GM12878 (cell line): ENCODE data around the gene DHX16. TPM values are rescaled to one million over a fixed set of nuclear protein-coding genes. Genes with fewer than 3 reads are reported as not detected.

Experiments used
- ESRRA ChIP-seq: IDR thresholded peaks from 2 replicates; pipeline ENCODE4 v1.6.1; 2012; ENCODE audit warnings: mild to moderate bottlenecking, low read length, improper control_type of control experiment
- HDAC6 ChIP-seq: fragments of 200-600 bp; sonication (generic); IDR thresholded peaks from one replicate; pipeline ENCODE4 v1.8.0; 2017; ENCODE audit warnings: antibody characterized with exemption; ENCODE audit not compliant: unreplicated experiment
- IKZF1 ChIP-seq: fragments of 450-650 bp; conservative IDR thresholded peaks from 2 replicates; pipeline ENCODE4 v1.6.1; 2017; ENCODE audit warnings: antibody characterized with exemption, mild to moderate bottlenecking
- NR2C1 ChIP-seq: fragments of 450-650 bp; IDR thresholded peaks from 2 replicates; pipeline ENCODE4 v1.6.1; 2017; ENCODE audit warnings: antibody characterized with exemption, mild to moderate bottlenecking, moderate library complexity
- NR2F1 ChIP-seq: fragments of 450-650 bp; conservative IDR thresholded peaks from 2 replicates; pipeline ENCODE4 v1.6.1; 2017; ENCODE audit warnings: mild to moderate bottlenecking
- NRF1 ChIP-seq: conservative IDR thresholded peaks from 2 replicates; pipeline ENCODE4 v1.6.1; 2011; ENCODE audit warnings: mild to moderate bottlenecking, low read depth, low read length, improper control_type of control experiment
- POLR2A ChIP-seq: IDR thresholded peaks from 2 replicates; pipeline ENCODE4 v1.6.1; 2011; ENCODE audit warnings: low read depth, mild to moderate bottlenecking, low read length
- SMARCA5 ChIP-seq: fragments of 450-650 bp; IDR thresholded peaks from 2 replicates; pipeline ENCODE4 v1.6.1; 2017; ENCODE audit warnings: mild to moderate bottlenecking
- SMC3 ChIP-seq: IDR thresholded peaks from 2 replicates; pipeline ENCODE4 v1.6.1; 2011; ENCODE audit warnings: low read length, improper control_type of control experiment, borderline replicate concordance
- ZNF217 ChIP-seq: fragments of 450-650 bp; IDR thresholded peaks from 2 replicates; pipeline ENCODE4 v1.6.1; 2017; ENCODE audit warnings: antibody characterized with exemption, mild to moderate bottlenecking
- polyA plus RNA-seq, 11 experiments: library from polyadenylated mRNA; depleted of rRNA in 4 of 11; unstranded in 6 of 11; stranded (reverse) in 5 of 11; fragments of >200 nt; fragmentation: Nextera tagmentation in 4 of 11; fragmentation: Illumina TruSeq in 1 of 11; extraction: Ambion mirVana in 4 of 11; extraction: Trizol in 1 of 11; gene quantifications; 1 replicate in 1 of 11; 2 replicates in 10 of 11; pipeline versions ENCODE4 v1.2.1 to v1.2.3, GENCODE V29; 2011 to 2016; ENCODE audit warnings: inconsistent platforms in 2 of 11, missing spikeins in 2 of 11, low read depth in 1 of 11
- total RNA-seq, 4 experiments: library from RNA; depleted of rRNA in 3 of 4; stranded (reverse); fragments of >200 nt in 3 of 4; fragmentation: Illumina TruSeq in 1 of 4; extraction: Trizol in 1 of 4; gene quantifications; 2 replicates each; pipeline versions ENCODE4 v1.2.1 to v1.2.3, GENCODE V29; 2013 to 2021
- TF ChIP-seq, protein P1 (sequence below): fragments of 450-650 bp; IDR thresholded peaks from 2 replicates; pipeline ENCODE4 v1.6.1; 2018; ENCODE audit warnings: mild to moderate bottlenecking, low read depth, moderate library complexity; ENCODE audit not compliant: partially characterized antibody
- TF ChIP-seq, protein P2 (sequence below): IDR thresholded peaks from 2 replicates; pipeline ENCODE4 v1.6.1; 2011; ENCODE audit warnings: mild to moderate bottlenecking, low read depth, low read length, moderate library complexity; ENCODE audit not compliant: insufficient replicate concordance
- TF ChIP-seq, protein P3 (sequence below), 3 experiments: IDR thresholded peaks in 2 of 3; conservative IDR thresholded peaks in 1 of 3; 2 replicates each; pipeline ENCODE4 v1.5.1; 2011; ENCODE audit warnings: low read depth in 3 of 3, low read length in 3 of 3, mild to moderate bottlenecking in 3 of 3, control low read depth in 2 of 3, moderate library complexity in 2 of 3, inconsistent platforms in 1 of 3, mixed read lengths in 1 of 3; ENCODE audit not compliant: control insufficient read depth in 2 of 3, insufficient read depth in 1 of 3; ENCODE audit errors: extremely low read depth in 1 of 3
- TF ChIP-seq, protein P4 (sequence below): IDR thresholded peaks from 2 replicates; pipeline ENCODE4 v1.6.1; 2012; ENCODE audit warnings: low read depth, low read length, improper control_type of control experiment
- TF ChIP-seq, protein P5 (sequence below): fragments of 450-650 bp; conservative IDR thresholded peaks from 2 replicates; pipeline ENCODE4 v1.6.1; 2017; ENCODE audit warnings: mild to moderate bottlenecking, moderate library complexity
- TF ChIP-seq, protein P6 (sequence below): fragments of 450-650 bp; IDR thresholded peaks from 2 replicates; pipeline ENCODE4 v1.6.1; 2017; ENCODE audit warnings: mild to moderate bottlenecking, moderate library complexity

The DHX16 gene
- total and polyA plus RNA-seq, 10 of the 15 experiments (the other 5 are each of a cell fraction or from before 2014, with no cell fraction given): 10.1 to 41.4 (median 38.3) TPM

DNA sequence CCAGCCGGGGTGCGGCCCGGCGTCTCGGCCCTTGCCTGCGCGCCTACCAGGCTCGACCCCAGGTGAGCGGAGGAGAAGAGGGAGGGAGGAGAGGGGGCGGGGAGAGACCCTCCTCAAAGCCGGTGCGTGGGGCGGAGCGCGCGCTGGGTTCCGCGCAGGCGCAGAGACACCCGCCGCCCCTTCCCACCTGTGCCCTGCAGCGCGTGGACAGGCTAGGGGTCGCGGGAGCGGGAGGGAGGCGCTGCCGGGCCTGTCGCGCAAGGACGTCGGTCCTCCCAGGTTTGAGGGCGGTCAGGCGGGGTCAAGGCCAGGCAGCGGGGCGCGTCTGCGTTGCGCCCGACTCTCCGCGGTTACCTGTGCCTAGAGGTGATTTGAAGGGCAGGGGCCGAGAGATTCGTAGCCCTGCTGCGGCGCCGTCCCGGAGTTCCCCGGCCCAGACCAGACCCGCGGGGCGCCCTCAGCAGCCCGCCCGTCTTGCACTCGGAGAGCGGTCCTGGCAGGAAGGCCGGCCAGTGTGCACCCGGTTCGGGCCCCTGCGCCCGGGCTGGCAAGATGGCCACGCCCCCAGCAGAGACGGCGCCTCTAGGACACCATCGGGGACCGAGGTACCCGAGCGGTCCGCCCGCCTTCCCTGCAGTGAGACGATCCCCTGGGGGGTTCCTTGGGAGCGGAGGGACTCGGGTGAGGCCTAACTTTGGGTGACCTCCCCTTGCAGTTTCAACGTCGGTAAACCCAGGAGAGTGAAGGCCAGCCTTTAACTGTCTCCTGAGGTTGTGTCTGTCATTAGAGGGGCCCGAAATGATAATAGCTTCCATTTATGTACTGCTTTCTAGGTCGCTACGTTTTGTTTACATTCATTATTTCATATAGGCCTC, 25.3 kb downstream of the DHX16 start (continued):
- TF ChIP-seq, protein P1, sequence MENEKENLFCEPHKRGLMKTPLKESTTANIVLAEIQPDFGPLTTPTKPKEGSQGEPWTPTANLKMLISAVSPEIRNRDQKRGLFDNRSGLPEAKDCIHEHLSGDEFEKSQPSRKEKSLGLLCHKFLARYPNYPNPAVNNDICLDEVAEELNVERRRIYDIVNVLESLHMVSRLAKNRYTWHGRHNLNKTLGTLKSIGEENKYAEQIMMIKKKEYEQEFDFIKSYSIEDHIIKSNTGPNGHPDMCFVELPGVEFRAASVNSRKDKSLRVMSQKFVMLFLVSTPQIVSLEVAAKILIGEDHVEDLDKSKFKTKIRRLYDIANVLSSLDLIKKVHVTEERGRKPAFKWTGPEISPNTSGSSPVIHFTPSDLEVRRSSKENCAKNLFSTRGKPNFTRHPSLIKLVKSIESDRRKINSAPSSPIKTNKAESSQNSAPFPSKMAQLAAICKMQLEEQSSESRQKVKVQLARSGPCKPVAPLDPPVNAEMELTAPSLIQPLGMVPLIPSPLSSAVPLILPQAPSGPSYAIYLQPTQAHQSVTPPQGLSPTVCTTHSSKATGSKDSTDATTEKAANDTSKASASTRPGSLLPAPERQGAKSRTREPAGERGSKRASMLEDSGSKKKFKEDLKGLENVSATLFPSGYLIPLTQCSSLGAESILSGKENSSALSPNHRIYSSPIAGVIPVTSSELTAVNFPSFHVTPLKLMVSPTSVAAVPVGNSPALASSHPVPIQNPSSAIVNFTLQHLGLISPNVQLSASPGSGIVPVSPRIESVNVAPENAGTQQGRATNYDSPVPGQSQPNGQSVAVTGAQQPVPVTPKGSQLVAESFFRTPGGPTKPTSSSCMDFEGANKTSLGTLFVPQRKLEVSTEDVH: no peak
- TF ChIP-seq SMARCA5: 0 out of 2 replicates have a peak, but pooled peaks have one; percentile 80
- peak; percentile 27; the same call in 1 of the 2 replicates for TF ChIP-seq NR2C1
- TF ChIP-seq SMC3: no peak
- TF ChIP-seq IKZF1: peak; percentile 70
- TF ChIP-seq, protein P2, sequence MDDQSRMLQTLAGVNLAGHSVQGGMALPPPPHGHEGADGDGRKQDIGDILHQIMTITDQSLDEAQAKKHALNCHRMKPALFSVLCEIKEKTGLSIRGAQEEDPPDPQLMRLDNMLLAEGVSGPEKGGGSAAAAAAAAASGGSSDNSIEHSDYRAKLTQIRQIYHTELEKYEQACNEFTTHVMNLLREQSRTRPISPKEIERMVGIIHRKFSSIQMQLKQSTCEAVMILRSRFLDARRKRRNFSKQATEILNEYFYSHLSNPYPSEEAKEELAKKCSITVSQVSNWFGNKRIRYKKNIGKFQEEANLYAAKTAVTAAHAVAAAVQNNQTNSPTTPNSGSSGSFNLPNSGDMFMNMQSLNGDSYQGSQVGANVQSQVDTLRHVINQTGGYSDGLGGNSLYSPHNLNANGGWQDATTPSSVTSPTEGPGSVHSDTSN: no peak
- TF ChIP-seq POLR2A: peak; percentile 84
- TF ChIP-seq, protein P3, sequence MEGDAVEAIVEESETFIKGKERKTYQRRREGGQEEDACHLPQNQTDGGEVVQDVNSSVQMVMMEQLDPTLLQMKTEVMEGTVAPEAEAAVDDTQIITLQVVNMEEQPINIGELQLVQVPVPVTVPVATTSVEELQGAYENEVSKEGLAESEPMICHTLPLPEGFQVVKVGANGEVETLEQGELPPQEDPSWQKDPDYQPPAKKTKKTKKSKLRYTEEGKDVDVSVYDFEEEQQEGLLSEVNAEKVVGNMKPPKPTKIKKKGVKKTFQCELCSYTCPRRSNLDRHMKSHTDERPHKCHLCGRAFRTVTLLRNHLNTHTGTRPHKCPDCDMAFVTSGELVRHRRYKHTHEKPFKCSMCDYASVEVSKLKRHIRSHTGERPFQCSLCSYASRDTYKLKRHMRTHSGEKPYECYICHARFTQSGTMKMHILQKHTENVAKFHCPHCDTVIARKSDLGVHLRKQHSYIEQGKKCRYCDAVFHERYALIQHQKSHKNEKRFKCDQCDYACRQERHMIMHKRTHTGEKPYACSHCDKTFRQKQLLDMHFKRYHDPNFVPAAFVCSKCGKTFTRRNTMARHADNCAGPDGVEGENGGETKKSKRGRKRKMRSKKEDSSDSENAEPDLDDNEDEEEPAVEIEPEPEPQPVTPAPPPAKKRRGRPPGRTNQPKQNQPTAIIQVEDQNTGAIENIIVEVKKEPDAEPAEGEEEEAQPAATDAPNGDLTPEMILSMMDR (IDR thresholded peaks at IDR 0.05 in 2 of 3, conservative IDR thresholded peaks at IDR 0.05 in 1 of 3; ENCODE audit: control insufficient read depth in 2 of 3, extremely low read depth in 1 of 3, insufficient read depth in 1 of 3, low read depth in 3 of 3, low read length in 3 of 3): no peak
- TF ChIP-seq HDAC6: peak; percentile 12
- TF ChIP-seq NRF1: peak; percentile 51
- no peak for TF ChIP-seq ZNF217
- TF ChIP-seq, protein P4, sequence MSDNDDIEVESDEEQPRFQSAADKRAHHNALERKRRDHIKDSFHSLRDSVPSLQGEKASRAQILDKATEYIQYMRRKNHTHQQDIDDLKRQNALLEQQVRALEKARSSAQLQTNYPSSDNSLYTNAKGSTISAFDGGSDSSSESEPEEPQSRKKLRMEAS: 0 out of 2 replicates have a peak, but pooled peaks have one; percentile 16
- TF ChIP-seq, protein P5, sequence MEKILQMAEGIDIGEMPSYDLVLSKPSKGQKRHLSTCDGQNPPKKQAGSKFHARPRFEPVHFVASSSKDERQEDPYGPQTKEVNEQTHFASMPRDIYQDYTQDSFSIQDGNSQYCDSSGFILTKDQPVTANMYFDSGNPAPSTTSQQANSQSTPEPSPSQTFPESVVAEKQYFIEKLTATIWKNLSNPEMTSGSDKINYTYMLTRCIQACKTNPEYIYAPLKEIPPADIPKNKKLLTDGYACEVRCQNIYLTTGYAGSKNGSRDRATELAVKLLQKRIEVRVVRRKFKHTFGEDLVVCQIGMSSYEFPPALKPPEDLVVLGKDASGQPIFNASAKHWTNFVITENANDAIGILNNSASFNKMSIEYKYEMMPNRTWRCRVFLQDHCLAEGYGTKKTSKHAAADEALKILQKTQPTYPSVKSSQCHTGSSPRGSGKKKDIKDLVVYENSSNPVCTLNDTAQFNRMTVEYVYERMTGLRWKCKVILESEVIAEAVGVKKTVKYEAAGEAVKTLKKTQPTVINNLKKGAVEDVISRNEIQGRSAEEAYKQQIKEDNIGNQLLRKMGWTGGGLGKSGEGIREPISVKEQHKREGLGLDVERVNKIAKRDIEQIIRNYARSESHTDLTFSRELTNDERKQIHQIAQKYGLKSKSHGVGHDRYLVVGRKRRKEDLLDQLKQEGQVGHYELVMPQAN: peak; percentile 76
- TF ChIP-seq, protein P6, sequence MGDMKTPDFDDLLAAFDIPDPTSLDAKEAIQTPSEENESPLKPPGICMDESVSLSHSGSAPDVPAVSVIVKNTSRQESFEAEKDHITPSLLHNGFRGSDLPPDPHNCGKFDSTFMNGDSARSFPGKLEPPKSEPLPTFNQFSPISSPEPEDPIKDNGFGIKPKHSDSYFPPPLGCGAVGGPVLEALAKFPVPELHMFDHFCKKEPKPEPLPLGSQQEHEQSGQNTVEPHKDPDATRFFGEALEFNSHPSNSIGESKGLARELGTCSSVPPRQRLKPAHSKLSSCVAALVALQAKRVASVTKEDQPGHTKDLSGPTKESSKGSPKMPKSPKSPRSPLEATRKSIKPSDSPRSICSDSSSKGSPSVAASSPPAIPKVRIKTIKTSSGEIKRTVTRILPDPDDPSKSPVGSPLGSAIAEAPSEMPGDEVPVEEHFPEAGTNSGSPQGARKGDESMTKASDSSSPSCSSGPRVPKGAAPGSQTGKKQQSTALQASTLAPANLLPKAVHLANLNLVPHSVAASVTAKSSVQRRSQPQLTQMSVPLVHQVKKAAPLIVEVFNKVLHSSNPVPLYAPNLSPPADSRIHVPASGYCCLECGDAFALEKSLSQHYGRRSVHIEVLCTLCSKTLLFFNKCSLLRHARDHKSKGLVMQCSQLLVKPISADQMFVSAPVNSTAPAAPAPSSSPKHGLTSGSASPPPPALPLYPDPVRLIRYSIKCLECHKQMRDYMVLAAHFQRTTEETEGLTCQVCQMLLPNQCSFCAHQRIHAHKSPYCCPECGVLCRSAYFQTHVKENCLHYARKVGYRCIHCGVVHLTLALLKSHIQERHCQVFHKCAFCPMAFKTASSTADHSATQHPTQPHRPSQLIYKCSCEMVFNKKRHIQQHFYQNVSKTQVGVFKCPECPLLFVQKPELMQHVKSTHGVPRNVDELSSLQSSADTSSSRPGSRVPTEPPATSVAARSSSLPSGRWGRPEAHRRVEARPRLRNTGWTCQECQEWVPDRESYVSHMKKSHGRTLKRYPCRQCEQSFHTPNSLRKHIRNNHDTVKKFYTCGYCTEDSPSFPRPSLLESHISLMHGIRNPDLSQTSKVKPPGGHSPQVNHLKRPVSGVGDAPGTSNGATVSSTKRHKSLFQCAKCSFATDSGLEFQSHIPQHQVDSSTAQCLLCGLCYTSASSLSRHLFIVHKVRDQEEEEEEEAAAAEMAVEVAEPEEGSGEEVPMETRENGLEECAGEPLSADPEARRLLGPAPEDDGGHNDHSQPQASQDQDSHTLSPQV: no peak
- peak; percentile 92 for TF ChIP-seq NR2F1
- peak; percentile 89; the same call in 1 of the 2 replicates for TF ChIP-seq ESRRA
